Non-pigmented ciliary epithelial cell (primary cell): ENCODE results near the gene FUOM.
"Not testable (repeated sequence)": the region's sequence is repeated elsewhere in the genome, so short reads cannot be mapped to it uniquely, and the experiment has no call there.

Experiments
- DNase-seq: peaks from one replicate; pipeline ENCODE4 v3.0.0-alpha.2; 2010; ENCODE audit warnings: low read depth

Gene FUOM

GRCh38 chr10:133328358-133329343 lies 29.2 kb downstream of the FUOM start:
- no peak for DNase-seq

GRCh38 chr10:133327651-133328357 lies 30.0 kb downstream of the FUOM start:
- DNase-seq, result no peak

- no peak for DNase-seq
Measured at GRCh38 chr10:133326745-133327650, 30.8 kb downstream of the FUOM start.

GRCh38 chr10:133326223-133326551 lies 31.6 kb downstream of the FUOM start:
- no peak for DNase-seq

GRCh38 chr10:133325440-133326222 lies 32.2 kb downstream of the FUOM start:
- no peak for DNase-seq

GRCh38 chr10:133324857-133325260 lies 33.0 kb downstream of the FUOM start:
- DNase-seq, result no peak

GRCh38 chr10:133324198-133324792 lies 33.5 kb downstream of the FUOM start:
- no peak for DNase-seq

GRCh38 chr10:133322064-133322709 lies 35.6 kb downstream of the FUOM start:
- not testable (repeated sequence) for DNase-seq

GRCh38 chr10:133320852-133321422 lies 36.9 kb downstream of the FUOM start:
- DNase-seq, result not testable (repeated sequence)

- DNase-seq, result no peak
Measured at GRCh38 chr10:133318494-133319127, 39.2 kb downstream of the FUOM start.

GRCh38 chr10:133316732-133317131 lies 41.1 kb downstream of the FUOM start:
- no peak for DNase-seq

GRCh38 chr10:133316266-133316665 lies 41.6 kb downstream of the FUOM start:
- DNase-seq, result no peak

- DNase-seq, result no peak
Measured at GRCh38 chr10:133315847-133316246, 42.0 kb downstream of the FUOM start.

- no peak for DNase-seq
Measured at GRCh38 chr10:133314911-133315310, 42.9 kb downstream of the FUOM start.

- DNase-seq, result no peak
Measured at GRCh38 chr10:133313192-133313591, 44.6 kb downstream of the FUOM start.

- no peak for DNase-seq
Measured at GRCh38 chr10:133312769-133313145, 45.1 kb downstream of the FUOM start.

GRCh38 chr10:133312016-133312768 lies 45.6 kb downstream of the FUOM start:
- DNase-seq, result no peak

- DNase-seq, result no peak
Measured at GRCh38 chr10:133311570-133311969, 46.2 kb downstream of the FUOM start.

GRCh38 chr10:133310789-133311188 lies 47.0 kb downstream of the FUOM start:
- DNase-seq, result no peak
